ENCODE results near the gene AARS2. TPM values are rescaled to one million over a fixed set of nuclear protein-coding genes. Genes with fewer than 3 reads are reported as not detected.
"Not testable (repeated sequence)": the region's sequence is repeated elsewhere in the genome, so short reads cannot be mapped to it uniquely, and the experiment has no call there.

Gene AARS2
- total RNA-seq, result 22.2 and 23.0 TPM in 2 replicates

DNA sequence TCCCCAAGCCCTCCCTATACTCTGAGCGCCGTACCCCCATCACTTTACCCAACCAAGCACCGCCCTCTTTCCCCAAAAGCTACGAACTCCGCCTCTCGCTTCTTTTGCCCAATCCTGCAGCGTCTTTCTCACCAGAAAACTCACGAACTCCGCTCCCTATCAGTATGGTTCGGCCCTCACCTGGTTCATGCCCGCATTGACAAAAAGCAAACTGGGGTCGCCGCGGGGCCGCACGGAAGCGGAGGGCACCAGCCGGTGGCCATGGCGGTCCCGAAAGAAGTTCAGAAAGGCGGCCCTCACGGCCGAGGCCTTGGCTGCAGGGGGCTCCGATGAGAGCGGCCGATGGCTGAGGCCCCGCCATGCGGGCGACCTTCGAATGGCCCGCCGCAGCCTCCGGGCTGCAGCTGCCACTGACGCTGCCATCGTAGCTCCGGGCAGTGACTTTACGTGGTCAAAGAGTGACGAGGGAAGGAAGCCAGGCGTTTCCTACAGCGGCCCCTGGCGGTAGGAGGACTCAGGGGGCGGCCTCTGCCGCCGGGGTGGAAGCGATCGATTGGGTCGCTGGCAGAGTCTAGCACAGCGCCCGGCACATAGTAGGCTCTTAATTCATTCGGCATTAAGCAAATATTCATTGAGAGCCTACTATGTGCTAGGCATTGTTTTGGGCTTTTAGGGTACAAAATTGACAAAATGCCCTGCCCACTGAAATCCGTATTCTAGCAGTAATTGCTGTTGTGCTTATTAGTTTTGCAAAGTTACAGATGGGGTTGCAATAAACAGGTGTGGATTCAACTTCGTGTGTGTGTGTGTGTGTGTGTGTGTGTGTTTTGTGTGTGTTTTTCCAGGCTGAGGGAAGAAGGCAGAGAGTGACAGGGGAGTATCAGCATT is at the start of gene AARS2:
TSS of gene AARS2 (minus strand) at position 447 of the 888 bp plus-strand sequence. CDS start at position 423, 24 bp downstream.
- H3K27me3 Mint-ChIP-seq (ENCODE audit: insufficient read depth), result peaks cover 13% of the 10 kb centered on the region
- peaks cover 8% of the 10 kb centered on the region for H3K36me3 Mint-ChIP-seq (ENCODE audit: low read depth)
- intact Hi-C loops (cut with micrococcal nuclease), result loop anchor here (1.0 to 2.0 kb wide), 3 partner anchors 26 to 74 kb away; partner anchors contain the start of gene CDC5L

DNA sequence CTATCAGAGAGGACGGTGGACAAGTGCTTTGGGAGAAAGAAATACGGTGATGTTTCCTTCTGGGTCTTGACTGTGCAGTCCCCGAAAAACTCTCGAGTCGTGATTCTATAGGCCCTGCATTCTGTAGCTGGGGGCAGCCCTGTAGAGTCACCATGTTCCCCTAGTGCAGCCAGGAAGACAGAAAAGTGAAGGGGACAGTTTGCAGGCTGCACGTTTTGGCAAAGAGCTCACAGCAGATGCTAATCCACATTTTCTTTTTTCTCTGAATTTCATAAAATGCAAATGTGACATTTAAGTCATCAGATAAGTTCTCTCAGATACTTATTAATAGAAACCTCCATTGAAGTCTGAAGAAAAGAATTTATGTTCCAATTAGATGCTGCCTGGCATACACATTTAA is 48.8 kb upstream of the AARS2 start:
- Mint-ChIP-seq H3K4me3 (no peak overlapping the region), H3K4me1 (ENCODE audit: low read depth) (no peaks in the 10 kb centered on the region)
- intact Hi-C loops (cut with micrococcal nuclease), result no loop called here

More for the DNA sequence above, at the start of gene AARS2:
- peak; percentile 89 for DNase-seq (ENCODE audit: low spot score)
- Mint-ChIP-seq H3K4me3 (peak within 1 kb of the TSS; percentile 99), H3K27ac (peak within 1 kb of the TSS; percentile 94), H3K9me3 (no peaks in the 10 kb centered on the region), H3K4me1 (ENCODE audit: low read depth) (peaks cover 18% of the 10 kb centered on the region)

DNA sequence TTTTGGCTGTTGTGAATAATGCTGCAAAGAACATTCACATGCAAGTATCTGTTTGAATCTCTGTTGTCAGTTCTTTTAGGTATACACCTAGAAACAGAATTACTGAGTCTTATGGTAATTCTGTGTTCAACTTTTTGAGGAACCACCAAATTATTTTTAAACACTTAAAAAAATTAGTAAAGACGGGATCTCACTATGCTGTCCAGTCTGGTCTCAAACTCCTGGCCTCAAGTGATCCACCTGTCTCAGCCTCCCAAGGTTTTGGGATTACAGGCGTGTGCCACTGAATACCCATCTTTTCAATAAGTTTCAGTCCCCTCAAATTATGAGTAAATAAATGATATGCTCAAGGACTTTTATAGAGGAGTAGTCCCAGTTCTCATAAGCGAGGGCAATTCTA is 46.8 kb upstream of the AARS2 start:
- Mint-ChIP-seq H3K27ac (no peak overlapping the region), H3K4me3 (no peak overlapping the region), H3K36me3 (ENCODE audit: low read depth) (no peaks in the 10 kb centered on the region)

More for the DNA sequence above, 48.8 kb upstream of the AARS2 start:
- Mint-ChIP-seq H3K36me3 (ENCODE audit: low read depth) (no peaks in the 10 kb centered on the region), H3K27me3 (ENCODE audit: insufficient read depth) (peaks cover 8% of the 10 kb centered on the region), H3K9me3 (no peaks in the 10 kb centered on the region), H3K27ac (no peak overlapping the region)
- no peak for DNase-seq (ENCODE audit: low spot score)

DNA sequence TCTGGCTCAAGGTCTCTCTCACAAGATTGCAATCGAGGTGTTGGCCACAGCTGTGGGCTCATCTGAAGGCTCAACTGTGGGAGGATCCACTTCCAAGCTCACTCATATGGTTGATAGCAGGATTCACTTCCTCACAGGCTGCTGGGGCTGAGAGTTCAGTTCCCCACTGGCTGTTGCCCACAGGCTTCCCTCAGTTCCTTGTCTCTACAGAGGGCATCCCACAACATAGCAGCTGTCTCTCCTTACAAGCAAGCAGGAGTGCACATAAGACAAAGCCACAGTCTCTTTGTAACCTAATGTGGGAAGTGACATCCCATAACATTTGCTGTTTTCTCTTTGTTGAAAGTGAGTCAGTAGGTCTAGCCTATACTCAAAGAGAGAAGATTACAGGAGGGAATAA is 43.3 kb upstream of the AARS2 start:
- H3K9me3 Mint-ChIP-seq, result no peaks in the 10 kb centered on the region

More for the DNA sequence above, 46.8 kb upstream of the AARS2 start:
- no peak for DNase-seq (ENCODE audit: low spot score)
- peaks cover 12% of the 10 kb centered on the region for H3K27me3 Mint-ChIP-seq (ENCODE audit: insufficient read depth)
- no peaks in the 10 kb centered on the region for H3K9me3 Mint-ChIP-seq
- intact Hi-C loops (cut with micrococcal nuclease), result no loop called here
- no peaks in the 10 kb centered on the region for H3K4me1 Mint-ChIP-seq (ENCODE audit: low read depth)

DNA sequence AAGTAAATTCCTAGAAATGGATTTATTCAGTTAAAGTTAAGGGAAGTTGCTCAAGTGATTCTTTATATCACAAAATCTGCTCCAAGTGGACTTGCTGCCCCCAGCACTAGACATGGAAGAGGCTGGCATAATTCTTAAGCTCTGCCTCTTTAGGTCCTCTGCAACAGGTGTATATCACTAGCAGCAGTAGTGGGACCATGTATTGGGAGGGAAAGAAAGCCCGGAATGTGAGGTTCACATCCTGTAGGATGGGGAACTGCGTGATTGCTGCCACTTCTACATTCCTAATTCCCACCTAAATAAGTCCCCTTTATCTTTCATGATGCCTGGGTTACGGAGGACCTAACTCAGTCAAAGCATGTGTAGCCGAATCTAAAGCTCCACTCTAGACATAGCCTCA is 42.5 kb upstream of the AARS2 start:
- no peak overlapping the region for H3K4me3 Mint-ChIP-seq
- no peak overlapping the region for H3K27ac Mint-ChIP-seq
- H3K27me3 Mint-ChIP-seq (ENCODE audit: insufficient read depth), result peaks cover 6% of the 10 kb centered on the region
- no peaks in the 10 kb centered on the region for H3K4me1 Mint-ChIP-seq (ENCODE audit: low read depth)
- no peaks in the 10 kb centered on the region for H3K9me3 Mint-ChIP-seq
- no peak for DNase-seq (ENCODE audit: low spot score)
- intact Hi-C loops (cut with micrococcal nuclease), result no loop called here
- H3K36me3 Mint-ChIP-seq (ENCODE audit: low read depth), result no peaks in the 10 kb centered on the region

More for the DNA sequence above, 43.3 kb upstream of the AARS2 start:
- no peaks in the 10 kb centered on the region for H3K36me3 Mint-ChIP-seq (ENCODE audit: low read depth)
- intact Hi-C loops (cut with micrococcal nuclease), result no loop called here
- no peaks in the 10 kb centered on the region for H3K4me1 Mint-ChIP-seq (ENCODE audit: low read depth)
- no peak overlapping the region for H3K4me3 Mint-ChIP-seq
- H3K27me3 Mint-ChIP-seq (ENCODE audit: insufficient read depth), result peaks cover 8% of the 10 kb centered on the region
- H3K27ac Mint-ChIP-seq, result no peak overlapping the region
- DNase-seq (ENCODE audit: low spot score), result no peak

DNA sequence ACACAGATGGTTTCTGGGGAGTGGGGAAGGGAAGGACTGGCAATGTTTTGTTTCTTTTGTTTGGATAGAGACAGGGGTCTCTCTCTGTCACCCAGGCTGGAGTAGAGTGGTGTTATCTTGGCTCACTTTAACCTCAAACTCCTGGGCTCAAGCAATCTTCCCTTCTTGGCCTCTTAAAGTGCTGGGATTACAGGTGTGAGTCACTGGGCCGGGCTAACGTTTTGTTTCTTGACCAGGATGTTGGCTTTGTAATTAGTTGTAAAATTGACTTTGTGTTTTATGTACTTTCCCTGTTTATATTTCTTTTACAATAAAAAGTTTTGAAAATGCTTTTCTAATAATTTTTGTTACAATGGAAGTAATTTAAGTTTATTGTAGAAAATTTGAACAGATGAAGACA is 40.2 kb upstream of the AARS2 start:
- Mint-ChIP-seq H3K9me3 (no peaks in the 10 kb centered on the region), H3K4me3 (no peak overlapping the region), H3K27me3 (ENCODE audit: insufficient read depth) (peaks cover 10% of the 10 kb centered on the region), H3K4me1 (ENCODE audit: low read depth) (no peaks in the 10 kb centered on the region), H3K27ac (no peak overlapping the region), H3K36me3 (ENCODE audit: low read depth) (no peaks in the 10 kb centered on the region)
- intact Hi-C loops (cut with micrococcal nuclease), result no loop called here
- DNase-seq (ENCODE audit: low spot score), result no peak

DNA sequence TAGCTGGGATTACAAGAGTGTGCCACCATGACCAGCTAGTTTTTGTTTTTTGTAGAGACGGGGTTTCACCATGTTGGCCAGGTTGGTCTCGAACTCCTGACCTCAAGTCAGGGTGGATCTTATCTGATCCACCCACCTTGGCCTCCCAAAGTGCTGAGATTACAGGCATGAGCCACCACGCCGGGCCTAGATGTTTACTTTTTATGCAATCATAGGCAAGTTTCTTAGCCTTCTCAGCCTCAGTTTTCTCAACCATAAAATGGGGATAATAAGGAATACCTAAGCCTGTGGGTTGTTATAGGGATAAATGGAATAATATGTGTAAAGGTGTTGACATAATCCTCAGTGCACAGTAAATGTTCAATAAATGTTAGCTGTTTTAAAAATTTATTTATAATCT is 39.1 kb upstream of the AARS2 start:
- peaks cover 14% of the 10 kb centered on the region for H3K27me3 Mint-ChIP-seq (ENCODE audit: insufficient read depth)
- H3K36me3 Mint-ChIP-seq (ENCODE audit: low read depth), result no peaks in the 10 kb centered on the region
- H3K4me1 Mint-ChIP-seq (ENCODE audit: low read depth), result no peaks in the 10 kb centered on the region
- no peak for DNase-seq (ENCODE audit: low spot score)
- H3K9me3 Mint-ChIP-seq, result no peaks in the 10 kb centered on the region
- no peak overlapping the region for H3K4me3 Mint-ChIP-seq
- intact Hi-C loops (cut with micrococcal nuclease), result no loop called here
- H3K27ac Mint-ChIP-seq, result no peak overlapping the region

DNA sequence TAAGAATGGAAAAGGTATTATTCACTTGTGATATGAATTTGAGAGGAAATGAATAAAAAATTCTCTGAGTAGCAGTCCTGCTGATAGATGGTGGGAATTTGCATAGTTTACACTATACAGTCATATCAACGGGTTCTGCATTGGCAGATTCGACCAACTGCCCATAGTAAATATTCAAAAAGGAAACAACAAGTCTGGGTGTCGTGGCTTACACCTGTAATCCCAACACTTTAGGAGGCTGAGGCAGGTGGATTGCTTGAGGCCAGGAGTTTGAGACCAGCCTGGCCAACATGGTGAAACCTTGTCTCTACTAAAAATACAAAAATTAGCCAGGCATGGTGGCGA is 37.5 kb upstream of the AARS2 start:
- H3K4me3 Mint-ChIP-seq; H3K9me3 Mint-ChIP-seq; H3K36me3 Mint-ChIP-seq (ENCODE audit: low read depth); DNase-seq (ENCODE audit: low spot score); H3K4me1 Mint-ChIP-seq (ENCODE audit: low read depth); H3K27ac Mint-ChIP-seq; intact Hi-C loops (cut with micrococcal nuclease): not testable (repeated sequence)
- peaks cover 24% of the 10 kb centered on the region for H3K27me3 Mint-ChIP-seq (ENCODE audit: insufficient read depth)

DNA sequence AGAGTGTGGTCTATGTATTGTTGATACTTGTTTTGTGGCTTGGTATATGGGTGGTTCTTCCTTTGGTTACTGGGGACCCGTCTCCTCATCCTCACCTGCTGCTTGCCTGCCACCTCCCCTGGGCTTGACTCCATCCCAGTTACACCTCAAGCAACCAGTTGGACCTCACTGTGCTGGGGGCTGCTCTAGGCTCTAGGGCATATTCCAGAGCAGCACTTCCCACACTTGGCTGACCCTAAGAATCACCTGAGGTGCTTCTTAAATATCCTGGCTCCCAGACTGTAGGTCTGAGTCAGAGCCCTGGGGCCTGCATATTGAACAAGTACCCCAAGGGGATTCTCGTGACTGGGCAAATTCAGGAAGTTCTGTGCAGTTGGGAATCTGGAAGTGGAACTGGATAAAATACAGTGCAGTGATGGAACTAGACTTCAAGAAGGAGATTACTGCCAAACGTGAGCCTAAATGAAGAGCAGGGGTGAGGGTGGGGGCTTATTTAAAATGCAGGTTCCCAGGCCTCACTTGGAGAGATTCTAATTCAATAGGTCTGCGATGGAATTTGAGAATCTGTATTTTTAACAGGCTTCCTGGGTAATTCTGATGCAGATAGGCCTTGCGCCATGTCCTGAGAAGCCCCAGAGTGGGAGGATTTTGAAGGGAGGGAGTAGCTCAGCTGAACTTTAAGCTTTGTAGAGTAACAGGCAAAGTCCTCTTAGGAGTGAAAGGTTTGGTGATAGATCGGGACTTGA is 36.9 kb upstream of the AARS2 start:
- no peak for DNase-seq (ENCODE audit: low spot score)
- H3K9me3 Mint-ChIP-seq, result no peaks in the 10 kb centered on the region
- H3K27ac Mint-ChIP-seq, result no peak overlapping the region
- H3K4me1 Mint-ChIP-seq (ENCODE audit: low read depth), result no peaks in the 10 kb centered on the region
- intact Hi-C loops (cut with micrococcal nuclease), result no loop called here
- peaks cover 24% of the 10 kb centered on the region for H3K27me3 Mint-ChIP-seq (ENCODE audit: insufficient read depth)
- no peaks in the 10 kb centered on the region for H3K36me3 Mint-ChIP-seq (ENCODE audit: low read depth)
- no peak overlapping the region for H3K4me3 Mint-ChIP-seq

DNA sequence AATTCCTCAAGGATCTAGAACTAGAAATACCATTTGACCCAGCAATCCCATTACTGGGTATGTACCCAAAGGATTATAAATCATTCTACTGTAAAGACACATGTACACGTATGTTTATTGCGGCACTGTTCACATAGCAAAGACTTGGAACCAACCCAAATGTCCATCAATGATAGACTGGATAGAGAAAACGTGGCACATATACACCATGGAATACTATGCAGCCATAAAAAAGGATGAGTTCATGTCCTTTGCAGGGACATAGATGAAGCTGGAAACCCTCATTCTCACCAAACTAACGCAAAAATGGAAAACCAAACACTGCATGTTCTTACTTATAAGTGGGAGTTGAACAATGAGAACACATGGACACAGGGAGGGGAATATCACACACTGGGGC is 33.7 kb upstream of the AARS2 start:
- H3K9me3 Mint-ChIP-seq; DNase-seq (ENCODE audit: low spot score); H3K4me3 Mint-ChIP-seq; intact Hi-C loops (cut with micrococcal nuclease); H3K36me3 Mint-ChIP-seq (ENCODE audit: low read depth); H3K4me1 Mint-ChIP-seq (ENCODE audit: low read depth); H3K27ac Mint-ChIP-seq: not testable (repeated sequence)
- peaks cover 53% of the 10 kb centered on the region for H3K27me3 Mint-ChIP-seq (ENCODE audit: insufficient read depth)

DNA sequence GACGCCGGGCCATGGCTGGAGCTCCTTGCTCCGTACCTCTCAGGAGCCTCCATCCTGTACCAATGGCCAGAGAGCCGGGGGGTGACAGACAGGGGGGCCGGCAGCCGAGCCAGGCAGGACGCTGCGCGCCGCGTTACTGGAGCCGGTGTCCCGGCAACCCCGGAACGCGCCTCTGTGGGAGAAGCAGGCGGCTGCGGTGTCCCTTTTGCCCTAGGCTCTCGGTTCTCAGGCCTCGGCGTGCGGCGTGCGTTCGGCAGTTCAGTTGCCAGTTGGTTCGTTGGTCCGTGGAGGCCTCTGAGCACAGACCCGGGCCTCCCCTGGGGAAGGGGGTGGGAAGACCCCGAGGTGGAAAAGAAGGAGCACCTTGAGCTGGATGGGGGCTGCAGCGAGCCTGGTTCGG is 29.3 kb upstream of the AARS2 start, which contains the start of gene SPATS1:
TSS of gene SPATS1 (plus strand) at position 162 of the 400 bp plus-strand sequence. CDS start 446 bp downstream, outside the sequence.
- intact Hi-C loops (cut with micrococcal nuclease), result no loop called here
- no peaks in the 10 kb centered on the region for H3K9me3 Mint-ChIP-seq
- no peak within 1 kb of the TSS for H3K27ac Mint-ChIP-seq
- peaks cover 7% of the 10 kb centered on the region for H3K4me1 Mint-ChIP-seq (ENCODE audit: low read depth)
- H3K4me3 Mint-ChIP-seq, result no peak within 1 kb of the TSS
- H3K27me3 Mint-ChIP-seq (ENCODE audit: insufficient read depth), result peaks cover 59% of the 10 kb centered on the region
- H3K36me3 Mint-ChIP-seq (ENCODE audit: low read depth), result no peaks in the 10 kb centered on the region
- DNase-seq (ENCODE audit: low spot score), result no peak

DNA sequence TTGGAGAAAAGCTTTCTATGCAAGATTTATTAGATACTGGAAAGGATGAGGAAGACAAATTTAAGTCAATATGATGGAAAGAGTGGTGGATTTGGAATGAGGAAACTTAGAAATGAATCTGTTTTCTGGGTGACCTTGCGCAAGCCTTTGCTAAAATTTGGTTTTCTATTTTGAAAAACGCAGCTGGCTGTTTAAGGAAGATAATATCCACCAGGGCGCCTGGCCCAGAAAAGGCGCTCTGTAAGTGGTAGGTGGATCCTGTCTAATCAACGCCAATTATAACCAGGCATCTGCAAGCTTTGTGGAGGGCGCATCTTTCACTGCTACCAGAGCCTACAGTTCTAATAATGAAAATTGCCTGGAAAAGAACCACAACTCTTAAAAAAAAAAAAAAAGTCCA is 28.9 kb upstream of the AARS2 start:
- Mint-ChIP-seq H3K4me1 (ENCODE audit: low read depth) (peaks cover 7% of the 10 kb centered on the region), H3K9me3 (no peaks in the 10 kb centered on the region), H3K27ac (no peak overlapping the region), H3K36me3 (ENCODE audit: low read depth) (no peaks in the 10 kb centered on the region), H3K27me3 (ENCODE audit: insufficient read depth) (peaks cover 56% of the 10 kb centered on the region), H3K4me3 (no peak overlapping the region)
- intact Hi-C loops (cut with micrococcal nuclease), result no loop called here
- DNase-seq (ENCODE audit: low spot score), result no peak

All from activated T-helper 1 cell treated with anti-CD3 and anti-CD28 coated beads, Interleukin-12 subunit alpha, Interleukin-12 subunit beta, Interleukin-2, Interleukin-4 antibody, amounts not matched to agents 30 ng/mL and 10 ng/mL and 1 ng/mL, durations not matched to agents 14 hours and 24 hours and 36 hours (primary cell).